ENCODE data around the gene OVOL1.

DNA sequence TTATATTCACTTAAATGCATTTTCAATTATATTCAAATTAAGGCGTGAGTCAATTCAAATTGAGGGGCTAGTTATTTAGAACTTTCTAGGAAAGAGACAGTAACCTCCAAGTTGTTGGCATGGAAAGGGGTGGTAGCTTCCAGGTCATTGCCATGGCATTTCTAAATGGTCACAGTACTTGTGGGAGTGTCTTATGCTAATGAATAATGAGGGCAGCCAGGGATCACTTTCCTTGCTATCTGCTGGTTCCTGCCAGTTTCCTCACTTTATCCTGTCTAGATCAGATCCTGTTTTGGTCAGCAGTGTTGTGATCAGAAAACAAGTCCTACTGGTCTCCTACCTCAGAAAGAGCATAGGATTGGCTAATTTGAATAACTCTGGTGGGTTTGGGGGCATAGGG lies 44.5 kb upstream of the OVOL1 start:
- TF ChIP-seq, protein P1, sequence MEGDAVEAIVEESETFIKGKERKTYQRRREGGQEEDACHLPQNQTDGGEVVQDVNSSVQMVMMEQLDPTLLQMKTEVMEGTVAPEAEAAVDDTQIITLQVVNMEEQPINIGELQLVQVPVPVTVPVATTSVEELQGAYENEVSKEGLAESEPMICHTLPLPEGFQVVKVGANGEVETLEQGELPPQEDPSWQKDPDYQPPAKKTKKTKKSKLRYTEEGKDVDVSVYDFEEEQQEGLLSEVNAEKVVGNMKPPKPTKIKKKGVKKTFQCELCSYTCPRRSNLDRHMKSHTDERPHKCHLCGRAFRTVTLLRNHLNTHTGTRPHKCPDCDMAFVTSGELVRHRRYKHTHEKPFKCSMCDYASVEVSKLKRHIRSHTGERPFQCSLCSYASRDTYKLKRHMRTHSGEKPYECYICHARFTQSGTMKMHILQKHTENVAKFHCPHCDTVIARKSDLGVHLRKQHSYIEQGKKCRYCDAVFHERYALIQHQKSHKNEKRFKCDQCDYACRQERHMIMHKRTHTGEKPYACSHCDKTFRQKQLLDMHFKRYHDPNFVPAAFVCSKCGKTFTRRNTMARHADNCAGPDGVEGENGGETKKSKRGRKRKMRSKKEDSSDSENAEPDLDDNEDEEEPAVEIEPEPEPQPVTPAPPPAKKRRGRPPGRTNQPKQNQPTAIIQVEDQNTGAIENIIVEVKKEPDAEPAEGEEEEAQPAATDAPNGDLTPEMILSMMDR (IDR thresholded peaks at IDR 0.05): no peak
- no peak for TF ChIP-seq POLR2A (IDR thresholded peaks at IDR 0.05)

All from uterus (tissue), 2 donors.